K562 (cell line): ENCODE data around the gene CYB5D1. TPM values are rescaled to one million over a fixed set of nuclear protein-coding genes. Genes with fewer than 3 reads are reported as not detected.

ENCODE experiments used
- ATF1 ChIP-seq, 2 experiments: fragments of 450-650 bp in 1 of 2; IDR thresholded peaks; 2 replicates each; pipeline ENCODE4 v1.6.1; 2016; ENCODE audit warnings: missing compliant biosample characterization in 1 of 2, missing genetic modification characterization in 1 of 2
- HDGF ChIP-seq: fragments of 450-650 bp; IDR thresholded peaks from 2 replicates; pipeline ENCODE4 v1.6.1; 2016
- HMG20A ChIP-seq: fragments of 450-650 bp; formaldehyde crosslinking; conservative IDR thresholded peaks from 2 replicates; pipeline ENCODE4 v1.4.0; 2020; ENCODE audit warnings: mild to moderate bottlenecking, mixed read lengths
- NFE2L1 ChIP-seq: fragments of 450-650 bp; IDR thresholded peaks from 2 replicates; pipeline ENCODE4 v1.6.1; 2016; ENCODE audit warnings: missing genetic modification characterization, low read depth, mild to moderate bottlenecking, missing compliant biosample characterization, moderate library complexity, borderline replicate concordance
- RFX7 ChIP-seq: fragments of 250-450 bp; sonication (Bioruptor Pico); IDR thresholded peaks from 2 replicates; pipeline ENCODE4 v1.5.1; 2021; ENCODE audit warnings: mild to moderate bottlenecking
- SAFB2 ChIP-seq: fragments of 200-400 bp; formaldehyde crosslinking; IDR thresholded peaks from 2 replicates; pipeline ENCODE4 v1.6.1; 2018; ENCODE audit warnings: borderline replicate concordance, low read length, low read depth, moderate library complexity; ENCODE audit not compliant: severe bottlenecking
- SREBF1 ChIP-seq: fragments of 150-350 bp; IDR thresholded peaks from 2 replicates; pipeline ENCODE4 v1.6.1; 2014; ENCODE audit warnings: antibody characterized with exemption, low read depth, low read length, borderline replicate concordance
- SRF ChIP-seq, 2 experiments: fragments of 250-450, 450-650 bp in 1 of 2; sonication (Bioruptor Pico) in 1 of 2; sonication (generic) in 1 of 2; formaldehyde crosslinking; IDR thresholded peaks; 2 replicates each; pipeline versions ENCODE4 v1.5.0 to v1.5.1; 2020 to 2022; ENCODE audit warnings: mild to moderate bottlenecking in 1 of 2, missing genetic modification reagents in 1 of 2
- TEAD1 ChIP-seq, 2 experiments: fragments of 450-650 bp in 1 of 2; sonication (generic) in 1 of 2; formaldehyde crosslinking; IDR thresholded peaks; 2 replicates each; pipeline versions ENCODE4 v1.4.0 to v1.8.0; 2020 to 2022; ENCODE audit warnings: mild to moderate bottlenecking in 2 of 2, missing genetic modification reagents in 1 of 2
- TRIM28 ChIP-seq: fragments of 450-650 bp; IDR thresholded peaks from 2 replicates; pipeline ENCODE4 v1.6.1; 2017
- ZBTB8A ChIP-seq: fragments of 450-650 bp; IDR thresholded peaks from 2 replicates; pipeline ENCODE4 v1.6.1; 2018; ENCODE audit warnings: mild to moderate bottlenecking, moderate library complexity; ENCODE audit not compliant: partially characterized antibody
- ZNF41 ChIP-seq: fragments of 250-450 bp; sonication (Bioruptor Pico); conservative IDR thresholded peaks from 2 replicates; pipeline ENCODE4 v1.4.0; 2020; ENCODE audit warnings: mild to moderate bottlenecking
- ZNF699 ChIP-seq: fragments of 250-450 bp; sonication (Bioruptor Pico); IDR thresholded peaks from 2 replicates; pipeline ENCODE4 v1.8.0; 2021; ENCODE audit warnings: mild to moderate bottlenecking, moderate library complexity; ENCODE audit not compliant: insufficient replicate concordance
- polyA plus RNA-seq, 8 experiments: library from polyadenylated mRNA; depleted of rRNA in 4 of 8; stranded (reverse) in 5 of 8; unstranded in 3 of 8; fragments of >200 nt; fragmentation: Nextera tagmentation in 2 of 8; fragmentation: Illumina TruSeq in 1 of 8; extraction: Ambion mirVana in 2 of 8; extraction: Trizol in 1 of 8; gene quantifications; 2 replicates each; pipeline versions ENCODE4 v1.2.1 to v1.2.3, GENCODE V29; 2011 to 2014; ENCODE audit warnings: inconsistent platforms in 1 of 8, missing spikeins in 1 of 8
- total RNA-seq, 7 experiments: library from RNA; depleted of rRNA in 6 of 7; stranded (reverse); fragments of >200 nt in 6 of 7; fragmentation: Illumina TruSeq in 2 of 7; extraction: Trizol in 2 of 7; gene quantifications; 2 replicates each; pipeline versions ENCODE4 v1.2.1 to v1.2.3, GENCODE V29; 2011 to 2021; ENCODE audit warnings: low replicate concordance in 1 of 7
- TF ChIP-seq, protein P1 (sequence below): fragments of 450-650 bp; IDR thresholded peaks from 2 replicates; pipeline ENCODE4 v1.6.1; 2016; ENCODE audit warnings: borderline replicate concordance
- TF ChIP-seq, protein P2 (sequence below): sonication (generic); formaldehyde crosslinking; IDR thresholded peaks from 2 replicates; pipeline ENCODE4 v1.8.1; 2023; ENCODE audit warnings: mild to moderate bottlenecking, missing genetic modification reagents, moderate library complexity
- TF ChIP-seq, protein P3 (sequence below): sonication (generic); formaldehyde crosslinking; IDR thresholded peaks from 2 replicates; pipeline ENCODE4 v1.8.0; 2022; ENCODE audit warnings: missing genetic modification reagents, mild to moderate bottlenecking, moderate library complexity, borderline replicate concordance

The CYB5D1 gene
- total and polyA plus RNA-seq, 9 of the 15 experiments (the other 6 are each of a cell fraction or from before 2014, with no cell fraction given) = 2.4 to 7.9 (median 5.7) TPM

DNA sequence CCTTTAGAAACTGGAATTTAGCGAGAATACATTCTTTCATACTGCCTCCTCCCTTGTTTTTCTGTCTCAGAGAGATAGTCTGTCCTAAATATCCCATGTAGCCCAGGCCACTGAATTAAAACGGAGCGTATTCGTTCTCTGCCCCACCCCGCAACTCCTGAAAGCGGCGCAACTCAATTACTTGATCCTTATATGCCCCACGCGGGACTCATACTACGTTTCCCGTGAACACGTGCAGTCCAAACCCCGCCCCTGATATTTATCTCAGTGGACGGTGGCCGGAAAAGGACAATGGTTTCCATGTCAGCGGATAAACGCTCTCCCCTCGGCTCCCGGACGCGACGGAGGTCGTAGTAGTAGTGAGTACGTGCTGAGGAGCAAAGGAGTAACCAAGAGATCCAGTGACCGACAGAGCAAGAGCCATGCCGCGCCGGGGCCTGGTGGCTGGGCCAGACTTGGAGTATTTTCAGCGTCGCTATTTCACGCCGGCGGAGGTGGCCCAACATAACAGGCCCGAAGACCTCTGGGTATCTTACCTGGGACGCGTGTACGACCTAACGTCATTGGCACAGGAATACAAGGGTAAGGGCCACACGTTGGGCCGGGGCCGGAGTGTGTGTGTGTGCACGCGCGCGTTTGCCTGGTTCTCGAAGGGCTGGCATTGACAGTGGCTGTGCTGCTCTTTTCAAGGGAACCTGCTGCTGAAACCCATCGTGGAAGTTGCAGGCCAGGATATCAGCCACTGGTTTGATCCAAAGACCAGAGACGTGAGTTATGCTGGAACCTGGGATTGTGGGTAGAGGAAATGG lies at the start of gene CYB5D1 (continued):
- TF ChIP-seq, protein P1, sequence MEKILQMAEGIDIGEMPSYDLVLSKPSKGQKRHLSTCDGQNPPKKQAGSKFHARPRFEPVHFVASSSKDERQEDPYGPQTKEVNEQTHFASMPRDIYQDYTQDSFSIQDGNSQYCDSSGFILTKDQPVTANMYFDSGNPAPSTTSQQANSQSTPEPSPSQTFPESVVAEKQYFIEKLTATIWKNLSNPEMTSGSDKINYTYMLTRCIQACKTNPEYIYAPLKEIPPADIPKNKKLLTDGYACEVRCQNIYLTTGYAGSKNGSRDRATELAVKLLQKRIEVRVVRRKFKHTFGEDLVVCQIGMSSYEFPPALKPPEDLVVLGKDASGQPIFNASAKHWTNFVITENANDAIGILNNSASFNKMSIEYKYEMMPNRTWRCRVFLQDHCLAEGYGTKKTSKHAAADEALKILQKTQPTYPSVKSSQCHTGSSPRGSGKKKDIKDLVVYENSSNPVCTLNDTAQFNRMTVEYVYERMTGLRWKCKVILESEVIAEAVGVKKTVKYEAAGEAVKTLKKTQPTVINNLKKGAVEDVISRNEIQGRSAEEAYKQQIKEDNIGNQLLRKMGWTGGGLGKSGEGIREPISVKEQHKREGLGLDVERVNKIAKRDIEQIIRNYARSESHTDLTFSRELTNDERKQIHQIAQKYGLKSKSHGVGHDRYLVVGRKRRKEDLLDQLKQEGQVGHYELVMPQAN = peak; percentile 85
- TF ChIP-seq ATF1 (CRISPR knock-in tag; IDR thresholded peaks at IDR 0.05) (no peak), ATF1 (tag; IDR thresholded peaks at IDR 0.05) (peak; percentile 23; the same call in 1 of the 2 replicates), SAFB2 (no peak), HDGF (no peak), TRIM28 (no peak), TEAD1 (CRISPR knock-in tag; IDR thresholded peaks at IDR 0.05) (no peak), RFX7 (no peak), ZNF41 (CRISPR knock-in tag) (no peak), SREBF1 (no peak), ZNF699 (CRISPR knock-in tag) (no peak), HMG20A (CRISPR knock-in tag) (no peak), ZBTB8A (no peak), SRF (CRISPR knock-in tag; IDR thresholded peaks at IDR 0.05) (no peak), NFE2L1 (no peak)
- TF ChIP-seq, protein P2, sequence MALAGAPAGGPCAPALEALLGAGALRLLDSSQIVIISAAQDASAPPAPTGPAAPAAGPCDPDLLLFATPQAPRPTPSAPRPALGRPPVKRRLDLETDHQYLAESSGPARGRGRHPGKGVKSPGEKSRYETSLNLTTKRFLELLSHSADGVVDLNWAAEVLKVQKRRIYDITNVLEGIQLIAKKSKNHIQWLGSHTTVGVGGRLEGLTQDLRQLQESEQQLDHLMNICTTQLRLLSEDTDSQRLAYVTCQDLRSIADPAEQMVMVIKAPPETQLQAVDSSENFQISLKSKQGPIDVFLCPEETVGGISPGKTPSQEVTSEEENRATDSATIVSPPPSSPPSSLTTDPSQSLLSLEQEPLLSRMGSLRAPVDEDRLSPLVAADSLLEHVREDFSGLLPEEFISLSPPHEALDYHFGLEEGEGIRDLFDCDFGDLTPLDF (CRISPR knock-in tag) = 0 out of 2 replicates have a peak, but pooled peaks have one; percentile 24
- TF ChIP-seq, protein P3, sequence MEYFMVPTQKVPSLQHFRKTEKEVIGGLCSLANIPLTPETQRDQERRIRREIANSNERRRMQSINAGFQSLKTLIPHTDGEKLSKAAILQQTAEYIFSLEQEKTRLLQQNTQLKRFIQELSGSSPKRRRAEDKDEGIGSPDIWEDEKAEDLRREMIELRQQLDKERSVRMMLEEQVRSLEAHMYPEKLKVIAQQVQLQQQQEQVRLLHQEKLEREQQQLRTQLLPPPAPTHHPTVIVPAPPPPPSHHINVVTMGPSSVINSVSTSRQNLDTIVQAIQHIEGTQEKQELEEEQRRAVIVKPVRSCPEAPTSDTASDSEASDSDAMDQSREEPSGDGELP (CRISPR knock-in tag) = no peak
